Heart right ventricle (tissue), 16 donors: ENCODE measurements around the gene AGPAT2. TPM values are rescaled to one million over a fixed set of nuclear protein-coding genes. Genes with fewer than 3 reads are reported as not detected.

ENCODE experiments used
- ATAC-seq, 8 donors: fragments of 200-7000 bp; cut with Tn5 transposase; one replicate each; pipeline ENCODE4 v1.9.1; 2020; ENCODE audit warnings: mild to moderate bottlenecking in 8 of 8, moderate library complexity in 8 of 8, moderate number of reproducible peaks in 1 of 8
- DNase-seq, 2 donors: peaks; one replicate each; pipeline ENCODE4 v3.0.0-alpha.2; 2020
- H3K27ac ChIP-seq, 10 donors: fragments of 200-600 bp; sonication (generic) in 2 of 10; one replicate each; pipeline versions ENCODE4 v1.5.0 to v1.8.0; 2020 to 2022; ENCODE audit warnings: mild to moderate bottlenecking in 3 of 10
- H3K27me3 ChIP-seq, 7 donors: fragments of 200-600 bp; one replicate each; pipeline ENCODE4 v1.8.0; 2021 to 2022; ENCODE audit warnings: mild to moderate bottlenecking in 2 of 7
- H3K36me3 ChIP-seq, 9 donors: fragments of 200-600 bp; sonication (generic) in 1 of 9; one replicate each; pipeline versions ENCODE4 v1.5.0 to v1.8.0; 2020 to 2022; ENCODE audit warnings: mild to moderate bottlenecking in 2 of 9
- H3K4me1 ChIP-seq, 9 donors: fragments of 200-600 bp; sonication (generic) in 1 of 9; one replicate each; pipeline versions ENCODE4 v1.5.0 to v1.8.0; 2020 to 2022; ENCODE audit warnings: mild to moderate bottlenecking in 4 of 9
- H3K4me3 ChIP-seq, 10 donors: fragments of 200-600 bp; sonication (generic) in 2 of 10; one replicate each; pipeline versions ENCODE4 v1.5.0 to v1.8.0; 2020 to 2022; ENCODE audit warnings: mild to moderate bottlenecking in 7 of 10, moderate library complexity in 2 of 10
- H3K9me3 ChIP-seq, 11 donors: fragments of 200-600 bp in 10 of 11; sonication (generic) in 2 of 11; one replicate each; pipeline versions ENCODE4 v1.5.0 to v1.8.0; 2013 to 2022; ENCODE audit warnings: mild to moderate bottlenecking in 2 of 11, control low read depth in 1 of 11, moderate library complexity in 1 of 11
- WGBS, 2 donors: extraction: QIAGEN DNeasy Blood & Tissue Kit; methylation state at CpG; one replicate each; pipeline ENCODE4 v1.1.7; 2013; ENCODE audit warnings: inconsistent platforms in 1 of 2; 5-methylcytosine and 5-hydroxymethylcytosine counted together
- intact Hi-C, 10 donors: fragments of 100-400 bp; cut with DNase I; formaldehyde crosslinking; loops; one replicate each; pipeline versions ENCODE4 v1.11.1 to v1.14.2; 2022
- polyA plus RNA-seq, 2 donors: library from polyadenylated mRNA; stranded (reverse); fragments of 200-250 nt; gene quantifications; one replicate each; pipeline ENCODE4 v1.2.3, GENCODE V29; 2013
- total RNA-seq, 10 donors: library from RNA; stranded (reverse); fragmentation: NEBNext Ultra II Directional in 3 of 10; extraction: Animal tissue kit (Norgen Biotek cat#: 25700) in 3 of 10; gene quantifications; one replicate each; pipeline versions ENCODE4 v1.2.1 to v1.2.4, GENCODE V29; 2021 to 2023
- TF ChIP-seq, protein P1 (sequence below), 9 donors: fragments of 200-600 bp; sonication (generic) in 2 of 9; IDR thresholded peaks; one replicate each; pipeline versions ENCODE4 v1.5.0 to v1.8.0; 2021 to 2022; ENCODE audit warnings: antibody characterized with exemption in 9 of 9, mild to moderate bottlenecking in 5 of 9, moderate library complexity in 1 of 9
- donor health status: Arrhythmogenic right ventricular cardiomyopathy.
- donor health status: ischemic (EF 13 %, LVEDD 7.1; RV severe dilation, severe dysfunction).
- donor health status: healthy with polysubstance abuse.
- donor health status: DM: no; HTN: yes; CAD: no.
- donor health status: DM: no; HTN: no; CAD: no.
- donor health status: ischemic (EF 25% LVEDD 6.9; RV normal size, moderate dysfunction).
- donor health status: ischemic (EF 25% LVEDD 5.7; RV mildly dilated, moderate dysfunction).
- donor health status: healthy.
- donor health status: DM: yes; HTN: yes; CAD: no.
- donor health status: Ischemic cardiomyopathy.
- donor health status: ischemic (EF 35%, LVEDD 5.7; RV mildly dilated, moderate dysfunction).
- donor health status: nonischemic (EF 11% LVEDD 7.7; RV severe dilation, severe dysfunction).
- donor health status: DM: yes; HTN: yes; CAD: no.
- donor health status: PGD.
- donor health status: ischemic (EF 29% LVEDD 5.4; RV normal size, mild dysfunction).
- donor health status: nonischemic (EF 23%, LVEDD 6.1; RV moderate dilation, normal function).

AGPAT2 gene
- total and polyA plus RNA-seq, 12 donors: 48.1 to 195 (median 61.5) TPM

DNA sequence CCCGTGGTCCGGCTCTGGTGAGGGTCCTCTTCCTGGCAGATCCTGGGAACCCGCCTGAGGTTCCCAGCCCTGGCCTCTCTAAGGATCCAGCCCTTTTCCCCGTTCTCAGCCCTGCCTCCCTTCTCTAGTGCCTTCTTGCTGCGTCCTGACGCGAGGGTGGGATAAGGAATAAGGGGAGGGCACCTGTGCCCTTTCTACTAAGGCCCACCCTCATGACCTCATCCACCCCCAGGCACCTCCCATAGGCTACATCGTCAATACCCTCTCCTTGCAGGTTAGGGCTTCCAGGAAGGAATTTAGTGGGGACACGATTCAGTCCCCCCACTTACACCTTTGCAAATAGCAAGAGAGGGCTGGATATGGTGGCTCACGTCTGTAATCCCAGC, 14.4 kb upstream of the AGPAT2 start:
- TF ChIP-seq, protein P1, sequence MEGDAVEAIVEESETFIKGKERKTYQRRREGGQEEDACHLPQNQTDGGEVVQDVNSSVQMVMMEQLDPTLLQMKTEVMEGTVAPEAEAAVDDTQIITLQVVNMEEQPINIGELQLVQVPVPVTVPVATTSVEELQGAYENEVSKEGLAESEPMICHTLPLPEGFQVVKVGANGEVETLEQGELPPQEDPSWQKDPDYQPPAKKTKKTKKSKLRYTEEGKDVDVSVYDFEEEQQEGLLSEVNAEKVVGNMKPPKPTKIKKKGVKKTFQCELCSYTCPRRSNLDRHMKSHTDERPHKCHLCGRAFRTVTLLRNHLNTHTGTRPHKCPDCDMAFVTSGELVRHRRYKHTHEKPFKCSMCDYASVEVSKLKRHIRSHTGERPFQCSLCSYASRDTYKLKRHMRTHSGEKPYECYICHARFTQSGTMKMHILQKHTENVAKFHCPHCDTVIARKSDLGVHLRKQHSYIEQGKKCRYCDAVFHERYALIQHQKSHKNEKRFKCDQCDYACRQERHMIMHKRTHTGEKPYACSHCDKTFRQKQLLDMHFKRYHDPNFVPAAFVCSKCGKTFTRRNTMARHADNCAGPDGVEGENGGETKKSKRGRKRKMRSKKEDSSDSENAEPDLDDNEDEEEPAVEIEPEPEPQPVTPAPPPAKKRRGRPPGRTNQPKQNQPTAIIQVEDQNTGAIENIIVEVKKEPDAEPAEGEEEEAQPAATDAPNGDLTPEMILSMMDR (IDR thresholded peaks at IDR 0.05): no peak
- ATAC-seq: no peak
- intact Hi-C loops: no loop called here
- Histone ChIP-seq H3K36me3 (no peaks in the 10 kb centered on the region), H3K4me1 (peaks cover 0 to 33% (median 4%) of the 10 kb centered on the region in 9 donors), H3K27ac (peak overlapping the region in 1 of 10 donors; percentile 20), H3K4me3 (peak overlapping the region in 1 of 10 donors; percentile 14), H3K27me3 (peaks cover 0 to 25% (median 6%) of the 10 kb centered on the region in 7 donors), H3K9me3 (no peaks in the 10 kb centered on the region)
- 45 to 52% methylated on average over 10 of the region's 10 CpGs for WGBS, 2 donors
- DNase-seq: no peak

DNA sequence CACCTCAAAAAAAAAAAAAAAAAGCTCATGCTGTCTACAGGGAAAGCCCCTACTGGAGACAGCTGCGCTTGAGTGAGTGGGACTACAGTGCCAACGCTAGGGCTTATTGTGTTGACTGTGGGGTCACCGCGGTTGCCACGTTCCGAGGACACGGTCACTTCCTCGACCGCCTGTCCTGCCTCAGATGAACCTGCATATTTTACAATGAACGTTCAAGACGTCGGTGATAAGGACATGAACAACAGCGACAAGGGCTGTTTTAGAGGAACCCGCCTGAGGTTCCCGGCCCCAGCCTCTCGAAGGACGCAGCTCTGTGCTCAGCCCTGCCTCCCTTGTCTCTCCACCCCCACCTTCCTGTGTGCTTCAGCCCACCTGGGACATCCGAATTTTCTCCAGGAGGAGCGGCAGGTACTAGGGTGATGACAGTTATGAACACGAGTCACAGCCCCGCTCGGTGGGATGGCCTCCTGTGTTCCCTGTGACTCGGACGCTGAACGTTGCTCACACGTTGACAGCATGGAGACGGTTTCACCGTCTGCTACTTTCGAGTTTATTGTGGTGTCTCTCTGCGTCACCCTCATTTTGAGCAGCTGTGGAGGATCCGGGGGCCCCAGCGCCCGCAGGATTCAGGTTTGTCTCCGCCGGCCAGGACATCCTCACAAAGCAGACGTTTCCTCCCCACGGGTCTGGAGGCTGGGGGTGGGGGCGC, 13.9 kb upstream of the AGPAT2 start:
- WGBS, 2 donors: 24% methylated on average over 38 of the region's 38 CpGs
- H3K9me3 ChIP-seq: no peaks in the 10 kb centered on the region
- H3K4me3 ChIP-seq: peak overlapping the region in 1 of 10 donors; percentile 14
- H3K4me1 ChIP-seq: peaks cover 0 to 33% (median 4%) of the 10 kb centered on the region in 9 donors
- no peaks in the 10 kb centered on the region for H3K36me3 ChIP-seq
- DNase-seq: no peak
- ATAC-seq: peak in 5 of 8 donors; percentile 8 to 35 (median 26)
- TF ChIP-seq, protein P1 (IDR thresholded peaks at IDR 0.05): no peak
- intact Hi-C loops: no loop called here
- peaks cover 0 to 25% (median 6%) of the 10 kb centered on the region in 7 donors for H3K27me3 ChIP-seq
- peak overlapping the region in 1 of 10 donors; percentile 20 for H3K27ac ChIP-seq

DNA sequence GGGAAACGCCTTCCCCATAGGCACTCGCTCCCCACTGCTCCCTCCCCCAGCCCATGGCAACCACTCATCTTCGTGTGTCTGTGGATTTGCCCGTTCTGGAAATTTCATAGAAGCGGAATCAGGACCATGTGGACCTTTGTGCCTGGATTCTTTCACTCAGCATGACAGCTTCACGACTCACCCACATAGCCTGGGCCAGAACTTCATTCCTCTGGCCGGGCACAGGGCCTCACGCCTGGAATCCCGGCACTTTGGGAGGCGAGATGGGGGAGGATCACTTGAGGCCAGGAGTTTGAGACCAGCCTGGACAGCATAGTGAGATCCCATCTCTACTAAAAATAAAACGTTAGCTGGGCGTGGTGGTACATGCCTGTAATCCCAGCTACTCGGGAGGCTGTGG, 13.0 kb upstream of the AGPAT2 start:
- Histone ChIP-seq H3K4me1 (peaks cover 0 to 33% (median 4%) of the 10 kb centered on the region in 9 donors), H3K27ac (no peak overlapping the region), H3K27me3 (peaks cover 0 to 25% (median 6%) of the 10 kb centered on the region in 7 donors), H3K36me3 (no peaks in the 10 kb centered on the region), H3K9me3 (no peaks in the 10 kb centered on the region), H3K4me3 (no peak overlapping the region)
- ATAC-seq: no peak
- WGBS, 2 donors: 67 to 78% methylated on average over 13 of the region's 13 CpGs
- TF ChIP-seq, protein P1 (IDR thresholded peaks at IDR 0.05): no peak
- intact Hi-C loops: no loop called here
- no peak for DNase-seq

DNA sequence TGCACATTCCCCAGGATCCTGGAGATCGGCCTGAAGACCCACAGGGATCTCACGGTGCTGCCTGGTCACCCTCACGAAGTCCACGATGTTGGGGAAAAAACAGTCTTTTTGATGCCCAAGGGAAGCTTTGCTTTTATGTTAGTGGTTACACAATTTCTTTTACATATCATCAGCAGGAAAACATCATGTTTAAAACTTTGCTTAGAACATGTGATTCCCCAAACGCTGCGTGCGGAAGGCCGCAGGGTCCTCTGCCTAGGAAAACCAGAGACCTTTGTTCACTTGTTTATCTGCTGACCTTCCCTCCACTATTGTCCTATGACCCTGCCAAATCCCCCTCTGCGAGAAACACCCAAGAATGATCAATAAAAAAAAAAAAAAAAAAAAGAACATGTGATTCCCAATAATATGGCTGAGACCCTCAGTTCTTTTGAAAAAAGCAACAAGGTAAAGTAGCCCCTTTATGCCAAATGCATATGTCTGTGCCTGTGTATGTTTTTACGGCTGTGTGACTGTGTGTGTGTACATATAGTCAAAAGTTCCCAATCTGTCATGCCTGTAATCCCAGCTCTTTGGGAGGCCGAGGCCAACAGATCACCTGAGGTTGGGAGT, 11.5 kb upstream of the AGPAT2 start:
- H3K9me3 ChIP-seq: no peaks in the 10 kb centered on the region
- ATAC-seq: no peak
- peaks cover 3 to 42% (median 13%) of the 10 kb centered on the region in 9 donors for H3K4me1 ChIP-seq
- intact Hi-C loops: loop anchor here in 1 of 10 donors (10.0 kb wide), 1 partner anchor 54 kb away; no protein-coding TSS in a partner anchor
- DNase-seq: no peak
- H3K27ac ChIP-seq: no peak overlapping the region
- H3K36me3 ChIP-seq: no peaks in the 10 kb centered on the region
- H3K27me3 ChIP-seq: peaks cover 0 to 25% (median 6%) of the 10 kb centered on the region in 7 donors
- H3K4me3 ChIP-seq: no peak overlapping the region
- WGBS, 2 donors: 92 to 95% methylated on average over 10 to 11 of the region's 11 CpGs
- TF ChIP-seq, protein P1 (IDR thresholded peaks at IDR 0.05): no peak
